Measurements from ENCODE around the gene LUC7L2.
A peak's percentile ranks its signal among the peaks of the same experiment; 100 is the strongest.
"Not testable (repeated sequence)": the region's sequence is repeated elsewhere in the genome, so short reads cannot be mapped to it uniquely, and the experiment has no call there.

LUC7L2 gene, protein sequence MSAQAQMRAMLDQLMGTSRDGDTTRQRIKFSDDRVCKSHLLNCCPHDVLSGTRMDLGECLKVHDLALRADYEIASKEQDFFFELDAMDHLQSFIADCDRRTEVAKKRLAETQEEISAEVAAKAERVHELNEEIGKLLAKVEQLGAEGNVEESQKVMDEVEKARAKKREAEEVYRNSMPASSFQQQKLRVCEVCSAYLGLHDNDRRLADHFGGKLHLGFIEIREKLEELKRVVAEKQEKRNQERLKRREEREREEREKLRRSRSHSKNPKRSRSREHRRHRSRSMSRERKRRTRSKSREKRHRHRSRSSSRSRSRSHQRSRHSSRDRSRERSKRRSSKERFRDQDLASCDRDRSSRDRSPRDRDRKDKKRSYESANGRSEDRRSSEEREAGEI

DNA sequence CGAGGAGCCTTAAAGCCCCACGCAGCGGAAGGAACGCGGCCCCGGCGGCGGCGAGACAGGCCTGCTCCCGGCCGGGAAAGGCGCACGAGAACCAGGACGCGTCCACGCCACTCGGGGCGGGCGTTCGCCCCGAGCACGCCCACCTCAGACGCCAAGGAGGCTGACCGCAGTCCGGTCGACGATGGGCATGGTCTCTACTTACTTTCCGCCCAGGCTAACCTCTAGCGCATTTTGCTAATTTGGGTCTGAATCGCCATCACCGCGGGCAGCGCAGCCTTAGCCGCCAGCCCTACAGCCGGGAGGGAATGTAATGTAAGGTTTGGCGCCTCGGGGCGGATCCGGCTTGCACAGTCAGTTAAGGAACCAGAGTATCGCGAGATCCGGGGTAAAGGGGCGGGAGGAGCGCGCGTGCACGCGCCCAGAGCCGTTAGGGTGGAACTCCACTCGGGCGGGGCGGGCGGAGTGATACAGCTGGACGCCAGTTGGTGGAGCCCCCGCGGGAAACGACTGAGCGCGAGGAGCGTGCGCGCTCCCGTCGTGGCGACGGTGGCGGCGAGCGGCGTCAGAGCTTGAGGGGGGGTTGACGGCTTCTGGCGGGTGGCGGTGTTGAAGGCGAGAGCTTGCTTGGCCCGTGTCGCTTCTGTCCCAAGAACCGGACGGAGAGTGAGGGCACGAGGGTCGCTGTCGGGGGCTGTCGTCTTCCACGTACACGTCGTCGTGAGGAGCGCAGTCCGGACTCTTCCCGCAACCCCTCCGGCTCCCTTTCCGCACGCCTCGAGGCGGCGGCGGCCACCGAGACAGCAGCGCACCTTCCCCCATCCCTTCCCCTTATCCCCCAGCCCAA is at the start of gene LUC7L2:
Gene LUC7L2 (plus strand): TSS at position 529 of the 844 bp plus-strand sequence. CDS start 368 bp downstream, outside the sequence.
- DNase-seq (ENCODE audit: low spot score), result peak; percentile 98

DNA sequence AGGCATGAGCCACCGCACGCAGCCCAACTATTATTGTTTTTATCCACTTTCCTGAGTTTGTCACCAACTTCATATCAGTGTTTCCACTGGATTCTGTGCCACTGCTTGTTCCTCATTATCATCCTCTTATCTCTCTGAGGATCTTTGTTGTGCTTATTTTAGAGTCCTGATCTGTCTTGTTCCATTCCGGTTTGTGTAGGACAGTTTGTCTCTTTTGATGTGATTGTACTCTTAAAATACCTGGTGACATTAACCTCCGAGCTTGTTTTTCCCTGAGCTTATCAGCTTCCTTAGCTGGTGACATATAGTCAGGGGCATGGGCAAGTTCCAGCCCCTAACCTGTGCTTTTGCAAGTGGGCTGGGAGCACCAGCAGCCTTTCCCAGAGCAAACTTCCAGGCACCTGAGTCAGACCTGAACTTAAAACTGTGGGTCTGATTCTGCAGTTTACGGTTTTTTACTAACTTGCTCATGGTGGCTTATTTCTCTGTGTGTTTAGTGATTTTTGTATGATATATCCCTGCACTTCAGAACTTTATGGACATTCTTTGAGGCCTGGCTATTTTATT is 41.7 kb upstream of the LUC7L2 start:
- no peak for DNase-seq (ENCODE audit: low spot score)

DNA sequence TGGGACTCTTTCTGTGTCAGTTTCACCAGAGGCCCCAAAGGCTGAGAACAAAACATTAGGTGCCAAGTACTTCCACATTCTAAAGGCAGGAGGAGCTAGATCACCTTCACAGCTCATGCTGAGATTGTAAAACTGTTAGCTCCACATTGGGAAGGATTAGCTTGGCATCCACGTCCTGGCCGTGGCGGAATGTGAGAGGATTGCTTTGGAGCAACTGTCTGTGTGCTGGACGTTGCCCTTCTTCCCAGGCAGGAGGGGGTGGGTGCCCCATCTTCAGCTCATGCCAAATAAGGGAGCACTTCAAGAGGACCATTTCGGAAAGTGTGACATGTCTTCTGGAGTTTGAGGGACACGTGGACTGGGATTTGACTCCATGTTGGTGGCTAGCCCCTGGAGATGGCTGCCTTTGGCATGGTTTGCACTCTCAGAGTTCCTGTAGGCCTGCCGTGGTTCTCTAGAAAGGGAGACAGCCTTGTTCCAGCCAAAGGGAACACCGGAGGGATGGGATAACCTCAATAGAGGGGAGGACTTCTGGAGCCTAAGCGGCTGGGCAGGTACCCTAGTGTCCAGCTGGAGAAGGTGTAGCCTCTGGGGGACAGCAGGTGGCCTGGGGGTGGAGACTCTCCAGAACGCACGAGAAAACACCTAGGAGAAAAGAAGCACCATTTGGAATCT is 38.5 kb upstream of the LUC7L2 start:
- no peak for DNase-seq (ENCODE audit: low spot score)

DNA sequence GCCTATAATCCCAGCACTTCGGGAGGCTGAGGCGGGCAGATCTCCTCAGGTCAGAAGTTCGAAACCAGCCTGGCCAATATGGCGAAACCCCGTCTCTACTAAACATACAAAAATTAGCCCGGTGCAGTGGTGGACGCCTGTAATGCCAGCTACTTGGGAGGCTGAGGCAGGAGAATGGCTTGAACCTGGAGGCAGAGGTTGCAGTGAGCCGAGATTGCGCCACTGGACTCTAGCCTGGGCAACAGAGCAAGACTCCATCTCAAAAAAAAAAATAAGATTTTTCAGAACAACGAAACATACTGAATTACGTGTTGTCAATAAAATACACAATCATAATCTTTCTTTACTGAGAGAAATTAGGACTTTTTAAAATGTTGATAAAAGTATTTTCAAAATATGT is 35.0 kb upstream of the LUC7L2 start:
- not testable (repeated sequence) for DNase-seq (ENCODE audit: low spot score)

DNA sequence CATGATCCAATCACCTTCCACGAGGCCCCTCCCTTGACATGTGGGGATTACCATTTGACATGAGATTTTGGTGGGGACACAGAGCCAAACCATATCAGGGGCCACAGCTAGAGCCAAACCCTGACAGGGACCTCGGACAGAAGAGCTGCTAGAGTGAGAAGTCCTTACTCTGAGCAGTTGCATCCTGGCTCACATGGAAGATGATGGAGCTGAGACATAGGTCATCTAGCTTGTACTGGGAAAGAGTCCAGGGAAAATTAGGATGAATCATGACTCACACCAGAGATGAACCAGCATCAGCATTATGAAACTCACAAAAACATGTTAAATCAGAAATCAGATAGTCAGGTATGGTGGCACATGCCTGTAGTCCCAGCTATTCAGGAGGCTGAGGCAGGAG is 31.3 kb upstream of the LUC7L2 start:
- DNase-seq (ENCODE audit: low spot score), result no peak

DNA sequence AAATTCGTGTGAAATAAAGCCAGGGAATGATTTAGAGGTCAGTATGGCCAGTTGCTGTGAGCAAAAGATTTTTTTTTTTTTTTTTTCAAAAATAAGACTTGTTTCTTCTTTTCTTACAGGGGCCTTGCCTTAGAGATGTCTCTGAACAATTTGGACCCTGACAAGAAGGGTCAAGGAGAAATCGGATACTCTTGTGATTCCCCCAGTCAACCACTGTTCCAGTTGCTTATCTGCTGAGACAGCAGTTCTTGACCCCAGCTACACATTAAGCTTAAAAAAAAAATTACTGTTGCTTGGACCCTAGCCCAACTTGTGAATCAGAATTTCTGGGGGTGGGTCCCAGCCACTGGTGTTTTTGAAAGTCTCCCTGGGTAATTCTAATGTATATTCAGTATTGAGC is 30.6 kb upstream of the LUC7L2 start:
- DNase-seq (ENCODE audit: low spot score), result no peak

DNA sequence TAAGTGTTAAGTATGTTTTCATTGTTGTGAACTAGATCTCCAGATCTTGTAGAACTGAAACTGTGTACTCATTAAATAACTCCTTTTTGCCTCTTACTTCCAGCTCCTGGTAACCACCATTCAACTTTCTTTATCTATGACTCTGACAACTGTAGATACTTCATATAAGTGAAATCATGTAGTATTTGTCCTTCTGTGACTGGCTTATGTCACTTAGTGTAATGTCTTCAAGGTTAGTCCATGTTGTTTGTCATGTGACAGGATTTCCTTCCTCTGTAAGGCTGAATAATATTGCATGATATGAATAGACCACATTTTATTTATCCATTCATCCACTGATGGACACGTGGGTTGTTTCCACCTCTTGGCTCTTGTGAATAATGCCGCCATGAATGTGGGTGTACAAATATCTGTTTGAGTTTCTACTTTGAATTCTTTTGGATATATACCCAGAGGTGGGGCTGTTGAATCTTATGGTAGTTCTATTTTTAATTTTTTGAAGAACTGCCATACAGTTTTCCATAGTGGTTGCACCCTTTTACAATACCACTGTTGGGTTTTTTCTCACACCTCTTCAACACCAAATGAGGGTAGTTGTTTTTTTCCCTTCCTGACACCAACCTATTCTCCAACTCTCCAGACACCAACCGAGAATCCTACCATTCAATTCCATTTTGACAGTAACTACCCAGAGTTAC is 29.2 kb upstream of the LUC7L2 start:
- no peak for DNase-seq (ENCODE audit: low spot score)

DNA sequence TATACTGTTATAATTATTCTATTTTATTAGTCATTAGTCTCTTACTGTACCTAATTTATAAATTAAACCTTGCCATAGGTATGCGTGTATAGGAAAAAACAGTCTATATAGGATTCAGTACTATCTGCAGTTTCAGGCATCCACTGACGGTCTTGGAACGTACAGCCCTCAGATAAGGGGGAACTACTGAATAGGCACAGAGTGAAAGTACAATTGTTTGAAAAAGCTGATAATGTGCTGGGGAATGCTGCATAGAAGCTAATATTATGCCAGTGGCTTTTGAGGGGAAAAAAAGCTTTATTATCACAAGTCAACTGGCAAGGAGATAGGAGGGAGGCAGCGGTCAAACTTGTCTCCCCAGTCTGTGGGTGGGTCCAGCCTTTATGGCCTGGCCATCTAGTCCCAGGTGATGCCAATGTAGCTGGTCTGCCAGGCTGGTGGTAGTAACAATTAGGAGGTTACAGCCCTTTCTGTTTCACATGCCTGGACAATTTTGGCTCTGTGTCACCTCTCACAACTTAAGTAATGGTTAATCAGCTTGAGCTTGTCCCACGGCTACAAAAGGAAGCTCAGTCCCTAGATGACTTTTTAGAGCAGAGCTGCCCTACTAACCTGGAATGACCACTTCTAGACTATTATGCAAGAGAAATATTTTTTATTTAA is 26.9 kb upstream of the LUC7L2 start:
- no peak for DNase-seq (ENCODE audit: low spot score)

DNA sequence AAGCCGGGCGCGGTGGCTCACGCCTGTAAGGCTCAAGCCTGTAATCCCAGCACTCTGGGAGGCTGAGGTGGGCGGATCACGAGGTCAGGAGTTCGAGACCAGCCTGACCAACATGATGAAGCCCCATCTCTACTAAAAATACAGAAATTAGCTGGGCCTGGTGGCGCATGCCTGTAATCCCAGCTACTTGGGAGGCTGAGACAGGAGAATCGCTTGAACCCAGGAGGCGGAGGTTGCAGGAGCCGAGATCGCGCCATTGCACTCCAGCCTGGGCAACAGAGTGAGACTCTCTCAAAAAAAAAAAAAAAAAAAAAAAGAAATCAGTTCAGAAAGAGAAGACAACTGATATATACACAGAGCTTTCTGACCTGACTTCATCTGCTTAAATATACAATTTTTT is 26.3 kb upstream of the LUC7L2 start:
- DNase-seq (ENCODE audit: low spot score), result not testable (repeated sequence)

DNA sequence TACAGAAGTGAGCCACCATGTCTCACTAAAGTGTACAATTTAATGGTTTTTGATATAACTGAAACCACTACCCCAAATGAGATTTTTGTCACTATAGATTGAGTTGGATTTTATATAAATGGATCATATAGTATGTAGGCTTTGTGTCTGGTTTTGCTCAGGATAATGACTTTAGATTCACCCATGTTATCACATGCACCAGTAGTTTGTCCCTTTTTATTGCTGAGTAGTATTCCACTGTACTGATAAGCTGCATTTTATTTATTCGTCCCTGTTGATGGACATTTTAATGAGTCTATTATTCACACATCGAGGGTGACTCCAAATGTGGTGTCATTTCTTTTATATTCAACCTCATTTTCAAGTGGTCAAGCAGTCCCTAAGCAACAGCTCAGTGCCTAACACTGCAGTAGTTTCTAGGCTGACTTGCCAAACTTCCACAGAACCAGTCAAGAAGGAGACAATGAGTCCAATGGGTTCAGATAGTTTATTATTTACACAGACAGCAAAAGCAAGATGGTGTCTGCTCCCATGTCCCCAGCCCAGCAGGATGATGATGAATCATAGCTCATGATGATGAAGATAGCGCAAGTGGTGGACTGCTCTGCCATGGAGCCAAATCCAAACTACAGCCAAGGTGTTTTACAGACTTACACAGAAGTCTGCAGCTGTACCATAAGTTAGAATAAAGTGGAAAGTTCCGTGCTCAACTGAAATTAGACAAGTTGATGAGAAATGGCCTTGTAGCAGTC is 25.1 kb upstream of the LUC7L2 start:
- DNase-seq (ENCODE audit: low spot score), result no peak

DNA sequence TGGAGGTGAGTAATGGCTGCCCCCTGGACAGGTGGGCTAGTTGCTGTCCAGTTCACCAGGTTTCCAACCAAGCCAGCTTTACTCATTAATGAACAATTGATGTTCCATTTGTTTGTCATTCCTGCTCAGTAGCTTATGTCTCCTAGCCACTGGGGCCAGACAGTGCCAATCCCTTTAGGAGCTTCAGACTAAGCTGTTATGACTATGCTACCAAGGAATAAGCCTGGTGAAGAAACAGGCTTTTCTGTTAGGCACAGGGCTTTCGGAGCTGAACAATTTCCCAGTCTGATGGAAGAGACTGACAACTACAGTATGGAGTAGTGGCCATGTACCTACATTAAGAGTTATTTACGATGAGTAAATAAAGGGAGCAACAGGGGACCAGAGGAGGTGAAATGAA is 20.7 kb upstream of the LUC7L2 start:
- no peak for DNase-seq (ENCODE audit: low spot score)

DNA sequence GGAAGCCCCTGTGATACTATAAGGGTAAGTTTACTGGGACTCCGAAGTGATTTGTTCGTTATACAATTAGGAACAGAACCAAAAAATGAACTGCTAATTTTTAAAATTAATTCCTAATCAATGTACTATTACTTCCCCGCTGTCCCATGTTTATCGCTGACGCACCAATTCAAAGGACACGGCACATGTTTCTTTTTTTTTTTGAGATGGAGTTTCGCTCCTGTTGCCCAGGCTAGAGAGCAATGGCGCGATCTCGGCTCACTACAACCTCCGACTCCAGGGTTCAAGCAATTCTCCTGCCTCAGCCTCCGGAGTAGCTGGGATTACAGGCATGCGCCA is 20.0 kb upstream of the LUC7L2 start:
- no peak for DNase-seq (ENCODE audit: low spot score)

DNA sequence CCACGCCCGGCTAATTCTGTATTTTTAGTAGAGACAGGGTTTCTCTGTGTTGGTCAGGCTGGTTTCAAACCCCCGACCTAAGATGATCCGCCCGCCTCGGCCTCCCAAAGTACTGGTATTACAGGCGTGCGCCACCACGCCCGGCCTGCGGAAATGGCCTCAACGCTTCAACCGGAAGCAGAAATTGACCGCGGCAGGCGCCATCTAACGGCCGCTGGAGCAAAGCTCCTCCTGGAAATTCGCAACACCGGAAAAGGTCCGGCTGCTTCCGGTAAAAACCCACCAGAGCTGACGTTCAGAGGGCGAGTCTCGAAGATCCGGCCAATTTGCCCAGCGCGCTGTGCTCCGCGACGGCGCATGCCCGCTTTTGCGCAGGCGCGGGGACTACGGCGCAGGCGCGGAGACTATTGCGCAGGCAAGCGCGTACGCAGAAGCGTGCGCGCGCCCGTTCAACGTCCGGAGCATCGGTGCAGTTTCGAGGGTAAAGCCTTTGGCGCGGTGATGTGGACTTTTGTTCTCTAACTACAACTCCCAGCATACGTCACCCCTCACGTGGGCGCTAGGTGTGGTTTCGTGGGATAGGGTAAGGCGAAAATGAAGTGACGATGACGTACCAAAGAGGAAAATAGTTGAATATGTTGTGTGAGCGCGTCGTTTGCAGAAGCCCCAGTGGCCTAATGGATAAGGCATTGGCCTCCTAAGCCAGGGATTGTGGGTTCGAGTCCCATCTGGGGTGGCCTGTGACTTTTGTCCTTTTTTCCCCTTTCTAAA is 19.5 kb upstream of the LUC7L2 start:
- DNase-seq (ENCODE audit: low spot score), result peak; percentile 97

DNA sequence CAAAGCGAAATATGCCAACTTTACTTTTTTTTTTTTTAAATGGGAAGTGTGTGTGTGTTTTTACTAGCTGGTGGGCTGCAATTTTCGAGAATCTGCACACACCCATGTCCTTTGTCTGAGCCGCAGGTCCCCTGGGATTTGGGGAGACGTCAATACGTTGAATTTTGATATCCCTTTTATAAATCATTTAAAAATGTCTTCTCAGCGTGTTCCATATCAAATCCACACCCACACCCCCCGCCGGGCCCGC is 19.0 kb upstream of the LUC7L2 start:
- DNase-seq (ENCODE audit: low spot score), result no peak

DNA sequence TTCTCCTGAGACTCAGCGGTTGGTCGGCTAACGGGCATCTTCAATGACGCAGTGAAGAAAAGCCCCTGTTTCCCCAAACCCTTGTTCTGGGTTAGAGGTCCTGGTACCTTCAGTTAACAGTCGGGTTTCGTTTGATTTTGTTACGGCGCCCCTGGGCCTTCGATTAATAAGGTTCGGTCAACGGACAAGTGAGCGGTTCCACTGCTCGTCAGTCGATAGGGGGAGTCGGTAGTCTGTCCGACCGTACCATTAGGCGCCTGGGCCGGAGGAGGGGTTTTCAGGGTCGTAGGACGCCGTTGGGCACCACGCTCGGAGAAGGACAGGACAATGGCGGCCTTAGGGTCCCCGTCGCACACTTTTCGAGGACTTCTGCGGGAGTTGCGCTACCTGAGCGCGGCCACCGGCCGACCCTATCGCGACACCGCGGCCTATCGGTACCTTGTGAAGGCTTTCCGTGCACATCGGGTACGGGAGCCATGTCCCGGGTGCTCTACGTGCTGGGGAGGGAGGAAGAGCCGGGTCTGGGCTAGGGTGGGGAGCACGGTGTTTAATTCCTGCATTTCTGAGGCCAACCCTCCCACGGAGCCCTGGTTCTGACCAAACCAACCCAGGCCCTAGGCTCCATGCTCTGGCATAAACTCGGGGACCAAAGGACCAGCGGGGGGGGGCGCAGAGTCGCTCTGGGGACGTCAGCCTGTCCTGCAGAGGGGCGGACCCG is 18.5 kb upstream of the LUC7L2 start, which contains the start of gene FMC1:
Gene FMC1 (plus strand): TSS at position 280 of the 718 bp plus-strand sequence. CDS start 48 bp downstream, at position 328.
- peak; percentile 90 for DNase-seq (ENCODE audit: low spot score)

DNA sequence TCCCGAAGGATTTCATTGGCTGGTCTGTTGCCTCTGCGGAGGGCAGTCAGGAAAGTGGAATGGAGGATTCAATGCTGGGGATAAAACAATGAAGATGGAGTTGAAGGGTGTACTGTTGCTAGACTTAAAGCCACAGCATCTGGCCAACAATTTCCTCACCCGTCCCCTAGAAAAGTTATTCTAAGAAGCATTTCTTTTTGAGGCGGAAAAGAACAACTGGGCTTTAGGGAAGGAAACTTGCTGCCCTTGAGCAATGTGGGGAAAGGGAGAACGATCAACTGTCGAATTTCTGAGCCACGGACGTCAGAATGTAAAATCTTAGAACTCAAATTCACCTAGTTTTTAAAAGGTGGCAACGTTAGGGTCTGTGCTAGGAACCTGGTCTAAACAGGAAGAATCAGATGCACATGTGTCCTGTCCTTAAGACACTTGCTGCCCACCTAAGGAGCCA is 17.9 kb upstream of the LUC7L2 start:
- no peak for DNase-seq (ENCODE audit: low spot score)

DNA sequence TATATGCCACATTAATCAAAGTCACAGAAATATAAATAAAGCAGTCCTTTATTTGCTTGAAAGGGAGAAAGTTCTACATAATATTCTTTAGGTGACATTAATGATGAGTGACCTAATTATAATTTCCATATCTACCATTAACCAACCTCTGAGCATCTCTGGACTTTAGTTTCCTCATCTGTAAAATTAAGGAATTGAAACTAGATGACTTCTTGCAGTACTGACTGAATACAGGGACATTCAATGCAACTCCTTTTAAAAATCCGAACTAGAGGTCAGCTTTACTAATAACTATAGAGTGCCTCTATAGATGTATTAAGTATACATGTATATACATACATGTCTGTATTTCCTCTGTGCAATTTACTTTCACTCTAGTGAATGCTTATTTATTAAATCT is 14.7 kb upstream of the LUC7L2 start:
- DNase-seq (ENCODE audit: low spot score), result no peak

DNA sequence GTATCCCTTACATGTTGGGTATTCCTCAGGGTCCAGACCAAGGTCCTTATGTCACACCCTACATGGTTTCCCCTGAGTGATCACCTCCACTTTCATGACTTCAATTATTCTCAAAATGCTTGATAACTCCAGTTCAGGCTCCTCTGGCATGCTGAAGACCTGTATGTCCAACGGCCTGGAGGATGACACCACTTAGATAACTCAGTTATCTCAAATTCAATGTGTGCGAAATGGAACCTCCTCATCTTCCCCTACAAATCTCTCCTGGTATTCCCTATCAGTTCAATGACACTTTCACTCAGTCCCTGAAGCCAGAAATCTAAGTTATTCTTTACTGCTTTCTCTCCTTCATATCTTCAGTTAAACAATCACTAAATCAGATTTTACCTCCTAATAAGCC is 8.7 kb upstream of the LUC7L2 start:
- DNase-seq (ENCODE audit: low spot score), result no peak

DNA sequence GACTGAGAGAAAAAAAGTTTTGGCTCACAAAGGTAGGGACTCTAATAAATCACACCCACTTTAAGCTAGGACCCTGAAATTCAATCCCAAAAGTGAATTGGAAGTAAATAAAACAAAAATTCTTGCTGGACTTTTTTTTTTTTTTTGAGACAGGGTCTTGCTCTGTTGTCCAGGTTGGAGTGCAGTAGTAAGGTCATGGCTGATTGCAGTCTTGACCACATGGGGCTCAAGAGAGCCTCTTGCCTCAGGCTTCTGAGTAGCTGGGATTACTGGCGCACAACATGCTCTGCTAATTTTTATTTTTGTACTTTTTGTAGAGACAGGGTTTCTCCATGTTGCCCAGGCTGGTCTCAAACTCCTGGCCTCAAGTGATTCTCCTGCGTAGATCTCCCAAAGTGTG is 5.0 kb upstream of the LUC7L2 start:
- DNase-seq (ENCODE audit: low spot score), result no peak
